Adrenal gland (tissue), 12 donors: Measurements from ENCODE around the gene LYPD6. TPM values are rescaled to one million over a fixed set of nuclear protein-coding genes. Genes with fewer than 3 reads are reported as not detected.
A peak's percentile ranks its signal among the peaks of the same experiment; 100 is the strongest.

Source experiments
- DNase-seq, 7 donors: peaks; one replicate each; pipeline ENCODE4 v3.0.0-alpha.2; 2019 to 2020
- H3K27ac ChIP-seq, 5 donors: fragments of 200-600 bp; sonication (generic) in 4 of 5; 1 replicate in 3 of 5; 2 replicates in 2 of 5; pipeline versions ENCODE4 v1.5.1 to v1.8.0; 2016 to 2020; ENCODE audit warnings: mild to moderate bottlenecking in 1 of 5
- H3K27me3 ChIP-seq: fragments of 200-600 bp; 2 replicates; pipeline ENCODE4 v1.8.0; 2021
- H3K36me3 ChIP-seq, 2 donors: fragments of 200-600 bp; replicated peaks in 1 of 2; 1 replicate in 1 of 2; 2 replicates in 1 of 2; pipeline versions ENCODE4 v1.5.1 to v1.8.0; 2018 to 2022
- H3K4me1 ChIP-seq, 2 donors: fragments of 200-600 bp; replicated peaks in 1 of 2; 1 replicate in 1 of 2; 2 replicates in 1 of 2; pipeline versions ENCODE4 v1.5.1 to v1.8.0; 2018 to 2021
- H3K4me3 ChIP-seq, 4 donors: fragments of 200-600 bp; sonication (generic) in 3 of 4; one replicate each; pipeline ENCODE4 v1.5.1; 2016 to 2018
- H3K9me3 ChIP-seq, 3 donors: fragments of 200-600 bp; sonication (generic) in 1 of 3; replicated peaks in 1 of 3; 1 replicate in 2 of 3; 2 replicates in 1 of 3; pipeline versions ENCODE4 v1.5.1 to v1.8.0; 2016 to 2021
- CTCF ChIP-seq, 6 experiments: fragments of 450-650 bp in 4 of 6; fragments of 200-600 bp in 2 of 6; sonication (generic) in 1 of 6; IDR thresholded peaks; 1 replicate in 5 of 6; 2 replicates in 1 of 6; pipeline versions ENCODE4 v1.5.1 to v1.8.0; 2016 to 2021; ENCODE audit warnings: antibody characterized with exemption in 6 of 6, mild to moderate bottlenecking in 2 of 6, moderate library complexity in 1 of 6
- POLR2A ChIP-seq, 2 donors: fragments of 450-650 bp; IDR thresholded peaks; one replicate each; pipeline ENCODE4 v1.6.1; 2017; ENCODE audit warnings: antibody characterized with exemption in 2 of 2, mild to moderate bottlenecking in 2 of 2, moderate library complexity in 1 of 2
- WGBS, 4 donors: extraction: QIAGEN DNeasy Blood & Tissue Kit in 2 of 4; methylation state at CpG; one replicate each; pipeline versions ENCODE4 v1.1.5 to v1.1.7; 2013 to 2017; 5-methylcytosine and 5-hydroxymethylcytosine counted together
- intact Hi-C, 2 donors: fragments of 100-400 bp; cut with DNase I; formaldehyde crosslinking; loops; one replicate each; pipeline versions ENCODE4 v1.14.1 to v1.15.0; 2022 to 2023
- polyA plus RNA-seq, 3 donors: library from polyadenylated mRNA; stranded (reverse); fragments of 200-250 nt in 2 of 3; fragments of 350-450 nt in 1 of 3; fragmentation: Illumina TruSeq in 1 of 3; extraction: RNeasy Lipid Tissue Mini Kit (QIAGEN cat#74804) in 1 of 3; gene quantifications; one replicate each; pipeline ENCODE4 v1.2.3, GENCODE V29; 2013 to 2014
- total RNA-seq, 9 donors: library from RNA; depleted of rRNA in 4 of 9; stranded (reverse); fragments of >200 nt in 4 of 9; fragments of 120-200 nt in 1 of 9; fragmentation: NEBNext Ultra II Directional in 1 of 9; extraction: Animal tissue kit (Norgen Biotek cat#: 25700) in 1 of 9; gene quantifications; one replicate each; pipeline versions ENCODE4 v1.1.0 to v1.2.4, GENCODE V29; 2013 to 2023
- donor health status: healthy with polysubstance abuse.
- donor health status: Bipolar disorder and iron deficiency.
- donor health status: DM: yes; HTN: yes; CAD: no.
- donor health status: DM: no; HTN: no; CAD: no.
- donor health status: DM: no; HTN: no; CAD: no.
- donor health status: DM: yes; HTN: yes; CAD: no.

Gene LYPD6
- total and polyA plus RNA-seq, 12 donors: 0.06 to 1.2 (median 0.16) TPM; not detected in 4

GRCh38 chr2:149296031-149296430, 34.4 kb upstream of the LYPD6 start:
- Histone ChIP-seq H3K27ac (no peak overlapping the region), H3K4me1 (no peaks in the 10 kb centered on the region), H3K27me3 (no peaks in the 10 kb centered on the region), H3K9me3 (no peaks in the 10 kb centered on the region), H3K36me3 (no peaks in the 10 kb centered on the region), H3K4me3 (no peak overlapping the region)
- DNase-seq: no peak
- intact Hi-C loops: no loop called here
- no peak for TF ChIP-seq CTCF (IDR thresholded peaks at IDR 0.05)
- TF ChIP-seq POLR2A (IDR thresholded peaks at IDR 0.05): no peak

- no peak overlapping the region for H3K4me3 ChIP-seq
- intact Hi-C loops: no loop called here
- H3K9me3 ChIP-seq: no peaks in the 10 kb centered on the region
- 25 to 45% (median 36%) methylated on average over 5 of the region's 5 CpGs for WGBS, 4 donors
- H3K36me3 ChIP-seq: no peaks in the 10 kb centered on the region
- no peak for TF ChIP-seq POLR2A (IDR thresholded peaks at IDR 0.05)
- TF ChIP-seq CTCF (IDR thresholded peaks at IDR 0.05): no peak
- no peak for DNase-seq
- H3K27ac ChIP-seq: no peak overlapping the region
- no peaks in the 10 kb centered on the region for H3K4me1 ChIP-seq
- H3K27me3 ChIP-seq: peaks cover 4% of the 10 kb centered on the region
These were observed 23.4 kb upstream of the LYPD6 start for GRCh38 chr2:149307014-149307413.

- Histone ChIP-seq H3K36me3 (no peaks in the 10 kb centered on the region), H3K4me3 (no peak overlapping the region), H3K27ac (no peak overlapping the region), H3K27me3 (peaks cover 4% of the 10 kb centered on the region), H3K9me3 (no peaks in the 10 kb centered on the region), H3K4me1 (no peaks in the 10 kb centered on the region)
- 80 to 93% (median 84%) methylated on average over 10 to 11 of the region's 11 CpGs for WGBS, 4 donors
- DNase-seq: no peak
- no peak for TF ChIP-seq POLR2A (IDR thresholded peaks at IDR 0.05)
- intact Hi-C loops: loop anchor here in 1 of 2 donors (10.0 kb wide), 1 partner anchor 296 kb away; no protein-coding TSS in a partner anchor
These were observed 20.0 kb upstream of the LYPD6 start for GRCh38 chr2:149310349-149310748.

- H3K4me3 ChIP-seq: no peak overlapping the region
- H3K36me3 ChIP-seq: no peaks in the 10 kb centered on the region
- H3K27me3 ChIP-seq: peaks cover 4% of the 10 kb centered on the region
- whole genome bisulfite sequencing, 4 donors: 38 to 58% (median 49%) methylated on average over 1 of the region's 1 CpG
- no peak for DNase-seq
- no peaks in the 10 kb centered on the region for H3K9me3 ChIP-seq
- TF ChIP-seq POLR2A (IDR thresholded peaks at IDR 0.05): no peak
- TF ChIP-seq CTCF (IDR thresholded peaks at IDR 0.05): no peak
- no peaks in the 10 kb centered on the region for H3K4me1 ChIP-seq
- H3K27ac ChIP-seq: no peak overlapping the region
- intact Hi-C loops: loop anchor here in 1 of 2 donors (10.0 kb wide), 1 partner anchor 297 kb away; no protein-coding TSS in a partner anchor
These were observed 18.3 kb upstream of the LYPD6 start for GRCh38 chr2:149312039-149312438.

- 1 to 2% (median 1%) methylated on average over 8 of the region's 8 CpGs for WGBS, 4 donors
- TF ChIP-seq POLR2A (IDR thresholded peaks at IDR 0.05) (no peak), CTCF (IDR thresholded peaks at IDR 0.05) (peak; percentile 46 to 73 (median 62))
- Histone ChIP-seq H3K9me3 (no peaks in the 10 kb centered on the region), H3K27me3 (peaks cover 4% of the 10 kb centered on the region), H3K36me3 (no peaks in the 10 kb centered on the region), H3K4me3 (no peak overlapping the region), H3K27ac (no peak overlapping the region), H3K4me1 (no peaks in the 10 kb centered on the region)
- peak in 5 of 7 donors; percentile 27 to 54 (median 36) for DNase-seq
- intact Hi-C loops: loop anchor here in 1 of 2 donors (10.0 kb wide), 1 partner anchor 299 kb away; no protein-coding TSS in a partner anchor
These were observed 16.8 kb upstream of the LYPD6 start for GRCh38 chr2:149313512-149313972.
